Activated CD4-positive, alpha-beta T cell treated with anti-CD3 and anti-CD28 coated beads, Interleukin-2, Interleukin-4, amounts not matched to agents 100 ng/mL and 50 ng/mL, durations not matched to agents 16 hours and 8 hours (primary cell): ENCODE results near the gene HCFC1R1.

Experiments used
- DNase-seq: peaks from one replicate; pipeline ENCODE4 v3.0.0-alpha.2; 2020; ENCODE audit warnings: low spot score

Gene HCFC1R1

DNA sequence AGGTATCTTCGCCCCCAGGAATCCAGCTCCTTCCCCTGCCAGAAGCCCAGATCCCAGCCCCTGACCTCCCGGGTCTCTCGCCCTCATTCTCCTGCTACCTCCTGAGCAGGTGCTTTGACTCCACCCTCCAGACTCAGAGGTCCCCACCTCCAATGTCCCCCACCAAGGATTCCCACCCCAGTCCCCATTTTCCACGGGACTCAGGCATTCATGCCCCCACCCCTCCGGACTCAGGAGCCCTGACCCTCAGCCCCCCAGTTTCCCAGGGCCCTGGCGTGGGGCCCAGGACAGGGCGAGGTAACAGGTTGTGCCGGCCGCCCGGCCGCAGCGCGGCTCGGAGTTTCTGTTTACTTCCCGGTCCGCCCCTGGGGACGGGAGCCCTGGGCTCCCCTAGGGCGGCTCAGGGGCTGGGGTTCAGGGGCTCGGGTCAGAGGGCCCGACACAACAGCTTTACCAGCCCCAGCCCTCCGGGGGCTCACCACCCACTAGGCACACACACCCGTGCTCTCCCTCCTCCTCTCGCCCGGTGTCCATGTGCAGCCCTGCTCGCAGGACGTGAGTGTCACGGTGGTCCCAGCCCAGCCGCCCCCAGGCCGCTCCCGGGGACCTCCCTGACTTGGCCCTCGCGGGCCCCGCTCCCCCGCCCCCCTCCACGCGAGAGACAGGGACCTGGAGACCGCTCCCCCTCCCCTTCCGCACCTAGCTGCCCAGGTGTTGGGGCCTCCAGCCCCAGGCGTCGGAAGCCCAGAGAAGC is 12.4 kb upstream of the HCFC1R1 start:
- no peak for DNase-seq

DNA sequence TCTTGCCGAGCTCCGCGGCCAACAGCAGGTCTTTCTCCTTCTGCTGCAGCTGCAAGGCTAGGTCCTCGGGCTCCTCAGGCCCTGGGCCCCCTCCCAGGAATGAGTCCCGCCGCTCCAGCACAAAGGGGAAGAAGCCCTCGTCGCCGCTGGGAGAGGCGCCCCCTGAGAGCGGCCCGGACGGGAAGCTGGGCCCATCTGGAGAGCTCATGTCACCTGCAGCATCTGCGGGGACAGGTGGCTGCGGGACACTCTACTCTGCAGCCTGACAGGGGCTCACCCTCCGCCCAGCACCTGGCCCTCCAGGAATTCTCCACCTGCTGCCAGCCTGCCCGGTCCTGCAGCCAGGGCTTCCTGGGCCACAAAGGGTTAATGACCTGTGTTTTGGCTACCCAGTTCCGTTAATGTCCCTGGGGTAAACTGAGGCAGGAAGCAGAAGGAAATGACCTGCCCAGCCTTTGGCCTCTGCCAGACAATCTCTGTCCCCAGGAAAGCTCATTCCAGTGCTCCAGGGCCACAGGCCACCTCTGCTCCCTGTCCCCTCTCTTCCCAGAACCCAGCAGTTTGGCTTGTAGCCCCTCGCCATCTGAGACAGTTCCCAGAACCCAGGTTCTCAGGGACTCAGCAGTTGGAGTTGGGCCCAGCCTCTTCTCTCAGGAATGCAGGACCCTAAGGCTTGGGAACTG is 11.7 kb upstream of the HCFC1R1 start:
- no peak for DNase-seq

DNA sequence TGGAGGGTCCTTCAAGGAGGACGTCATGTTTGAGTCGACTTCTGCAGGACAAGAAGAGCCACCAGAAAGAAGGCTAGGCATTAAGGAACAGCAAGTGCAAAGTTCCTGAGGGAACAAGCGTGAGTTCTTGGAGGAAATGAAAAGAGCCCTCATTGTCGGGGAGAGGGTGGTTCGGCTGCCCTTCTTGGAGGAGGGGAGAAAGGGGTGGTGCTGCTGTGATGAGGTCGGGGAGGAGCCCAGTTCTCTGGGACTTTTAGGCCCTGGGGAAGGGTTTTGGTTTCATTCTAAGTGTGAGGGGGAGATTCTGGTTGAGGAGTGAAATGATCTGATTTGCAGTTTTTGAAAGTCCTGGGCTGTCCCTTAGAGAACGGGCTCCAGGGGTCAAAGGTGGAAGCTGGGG is 8.9 kb upstream of the HCFC1R1 start:
- DNase-seq = no peak

DNA sequence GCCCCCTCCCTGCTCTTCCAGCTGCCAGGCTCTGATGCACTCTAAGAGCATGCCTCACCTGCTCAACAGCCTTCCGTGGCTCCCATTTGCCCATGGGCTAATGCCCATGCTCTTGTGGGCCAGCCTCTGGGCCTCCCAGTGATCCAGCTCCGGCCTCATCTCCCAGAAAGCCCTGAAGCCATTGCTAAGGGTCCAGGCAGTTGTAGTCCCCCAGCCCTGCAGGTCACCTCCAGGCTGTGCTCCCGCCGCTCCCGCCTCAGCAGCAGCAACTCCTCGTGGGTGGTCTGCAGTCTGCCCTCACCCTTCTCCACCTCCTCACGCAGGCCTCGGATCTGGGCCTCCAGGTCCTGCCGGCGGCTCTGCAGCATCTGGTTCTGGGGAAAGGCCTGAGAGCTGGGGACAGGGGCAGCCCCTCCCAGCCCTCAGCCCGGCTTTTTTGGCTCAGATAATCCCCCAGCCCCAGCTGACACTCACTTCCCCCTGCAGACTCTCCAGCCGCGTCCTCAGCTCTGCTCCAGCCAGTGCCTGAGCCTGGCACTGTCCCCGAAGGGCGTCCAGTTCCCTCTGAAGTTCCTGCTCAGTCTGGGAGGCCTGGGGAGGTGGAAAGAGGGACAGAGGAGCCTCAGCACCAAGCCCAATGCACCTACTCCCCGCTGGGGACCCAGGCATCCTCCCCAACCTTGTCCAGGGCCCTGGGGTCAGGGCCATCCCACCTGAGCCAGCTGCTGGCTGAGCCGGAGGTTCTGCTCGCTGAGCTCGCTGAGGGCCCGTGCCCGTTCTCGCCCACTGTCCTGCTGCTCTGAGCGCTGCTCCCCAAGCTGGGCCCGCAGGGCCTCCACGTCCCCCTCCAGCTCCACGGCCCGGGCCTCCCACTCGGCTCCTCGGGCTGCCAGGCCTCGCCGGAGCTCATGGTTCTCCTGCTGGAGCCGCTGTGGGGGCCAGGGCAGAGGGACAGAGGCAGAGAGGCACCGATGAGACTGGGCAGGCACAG is 6.8 kb upstream of the HCFC1R1 start:
- DNase-seq = no peak

DNA sequence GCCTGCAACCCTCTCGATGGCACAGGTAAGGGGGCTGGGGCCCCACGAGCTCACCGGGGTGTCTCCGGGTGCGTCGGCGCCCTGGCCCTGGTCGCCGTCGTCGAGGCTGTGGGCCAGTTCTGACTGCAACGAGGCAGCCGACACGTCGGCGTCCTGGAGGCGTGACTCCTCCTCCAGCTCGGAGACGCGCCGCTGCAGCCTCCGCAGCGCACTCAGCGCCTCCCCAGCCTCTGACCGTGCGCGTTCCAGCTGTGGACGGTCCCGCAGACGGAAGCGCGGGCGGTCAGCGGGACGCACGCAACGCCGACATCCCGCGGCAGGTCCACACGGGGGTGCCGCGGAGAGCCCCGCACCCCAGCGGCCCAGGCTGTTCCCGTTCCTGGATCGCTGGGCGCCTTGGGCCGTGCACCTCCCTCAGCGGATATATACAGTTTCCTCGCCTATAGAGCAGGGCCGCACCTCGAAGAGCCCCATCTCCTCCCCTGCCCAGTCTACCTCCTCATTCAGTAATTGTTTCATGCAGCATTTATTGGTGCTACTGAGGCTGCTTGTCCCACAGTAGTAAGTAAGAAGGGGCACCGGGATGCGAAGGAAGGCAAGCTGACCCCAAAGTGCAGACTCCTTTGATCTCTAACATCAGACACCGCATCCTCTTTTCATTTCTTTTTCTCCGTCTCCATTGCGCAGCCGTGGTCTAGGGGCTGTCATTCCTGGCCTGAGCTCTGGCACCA is 5.9 kb upstream of the HCFC1R1 start:
- peak; percentile 55 for DNase-seq

DNA sequence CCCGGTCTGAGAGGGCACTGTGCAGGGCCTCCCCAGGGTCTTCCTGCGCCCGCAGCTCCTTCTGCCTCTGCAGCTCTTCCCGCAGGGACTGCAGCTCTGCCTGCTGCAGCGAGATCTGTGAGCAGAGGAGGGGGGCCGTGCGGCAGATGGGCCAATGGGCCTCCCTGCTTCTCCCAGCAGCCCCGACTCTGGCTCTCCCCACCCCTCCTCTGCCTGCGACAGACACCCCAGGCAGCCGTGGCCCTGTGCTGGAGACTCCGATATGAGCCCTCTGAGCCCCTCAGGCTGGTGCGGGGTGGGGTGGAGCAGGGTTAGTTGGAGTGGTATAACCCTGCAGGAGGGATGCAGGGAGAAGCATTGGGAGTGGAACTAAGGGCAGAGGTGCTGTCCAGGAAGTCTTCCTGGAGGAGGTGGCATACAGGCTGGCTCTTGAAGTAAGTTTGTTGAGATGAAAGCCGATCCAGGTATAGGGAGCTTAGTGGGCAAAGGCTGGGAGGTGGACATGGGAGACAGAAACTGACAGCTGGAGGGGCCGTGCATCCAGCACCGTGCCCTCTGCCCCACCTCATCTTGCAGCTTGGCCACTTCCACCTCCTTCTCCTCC is 5.1 kb upstream of the HCFC1R1 start:
- no peak for DNase-seq

DNA sequence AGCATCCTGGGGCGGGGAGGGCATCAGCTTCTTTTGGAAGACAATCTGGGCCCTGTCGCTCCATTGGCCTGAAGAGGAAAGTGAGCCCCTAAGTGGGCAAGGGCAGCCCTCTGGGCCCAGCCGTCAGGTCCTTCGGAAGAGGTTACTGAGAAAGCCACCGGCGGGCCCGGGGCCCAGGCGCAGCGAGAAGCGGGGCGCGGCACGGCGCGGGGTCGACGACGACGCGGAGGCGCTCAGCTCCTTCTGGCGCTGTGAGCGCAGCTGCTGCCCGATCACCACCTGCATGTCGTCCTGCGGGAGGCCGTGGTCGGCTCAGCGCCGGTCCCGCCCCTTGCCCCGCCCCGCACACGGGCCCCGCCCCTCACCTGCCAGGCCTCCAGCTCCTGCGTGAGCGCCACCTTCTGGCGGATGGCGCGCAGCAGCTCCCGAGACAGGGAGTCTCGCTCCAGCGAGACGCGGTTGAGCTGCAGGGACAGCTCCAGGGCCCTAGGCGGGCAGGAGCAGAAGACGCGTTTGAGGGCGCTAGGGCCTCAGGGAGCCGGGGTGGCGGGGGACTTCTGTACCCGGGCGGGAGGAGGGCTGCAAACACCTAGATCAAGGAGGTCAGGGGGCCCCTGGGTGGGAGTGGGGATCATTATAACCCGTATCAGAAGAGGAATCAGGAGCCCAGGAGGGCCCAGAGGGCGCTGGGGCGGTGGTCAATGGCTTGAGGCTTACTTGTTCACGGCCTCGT is 4.4 kb upstream of the HCFC1R1 start:
- peak; percentile 93 for DNase-seq

DNA sequence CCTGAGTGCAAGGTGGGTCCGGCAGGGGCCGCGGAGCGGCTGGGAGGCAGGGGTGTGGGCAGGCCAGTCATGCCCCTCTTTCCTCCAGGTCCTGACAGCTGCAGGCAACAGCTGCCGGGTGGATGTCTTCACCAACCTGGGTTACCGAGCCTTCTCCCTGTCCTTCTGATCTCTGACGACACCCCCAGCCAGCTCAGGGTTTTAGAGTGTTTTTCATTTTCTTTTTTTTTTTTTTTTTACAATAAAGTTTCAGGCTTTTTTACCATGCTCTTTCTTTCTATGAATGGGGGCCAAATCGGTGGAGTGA is 3.7 kb upstream of the HCFC1R1 start:
- no peak for DNase-seq

DNA sequence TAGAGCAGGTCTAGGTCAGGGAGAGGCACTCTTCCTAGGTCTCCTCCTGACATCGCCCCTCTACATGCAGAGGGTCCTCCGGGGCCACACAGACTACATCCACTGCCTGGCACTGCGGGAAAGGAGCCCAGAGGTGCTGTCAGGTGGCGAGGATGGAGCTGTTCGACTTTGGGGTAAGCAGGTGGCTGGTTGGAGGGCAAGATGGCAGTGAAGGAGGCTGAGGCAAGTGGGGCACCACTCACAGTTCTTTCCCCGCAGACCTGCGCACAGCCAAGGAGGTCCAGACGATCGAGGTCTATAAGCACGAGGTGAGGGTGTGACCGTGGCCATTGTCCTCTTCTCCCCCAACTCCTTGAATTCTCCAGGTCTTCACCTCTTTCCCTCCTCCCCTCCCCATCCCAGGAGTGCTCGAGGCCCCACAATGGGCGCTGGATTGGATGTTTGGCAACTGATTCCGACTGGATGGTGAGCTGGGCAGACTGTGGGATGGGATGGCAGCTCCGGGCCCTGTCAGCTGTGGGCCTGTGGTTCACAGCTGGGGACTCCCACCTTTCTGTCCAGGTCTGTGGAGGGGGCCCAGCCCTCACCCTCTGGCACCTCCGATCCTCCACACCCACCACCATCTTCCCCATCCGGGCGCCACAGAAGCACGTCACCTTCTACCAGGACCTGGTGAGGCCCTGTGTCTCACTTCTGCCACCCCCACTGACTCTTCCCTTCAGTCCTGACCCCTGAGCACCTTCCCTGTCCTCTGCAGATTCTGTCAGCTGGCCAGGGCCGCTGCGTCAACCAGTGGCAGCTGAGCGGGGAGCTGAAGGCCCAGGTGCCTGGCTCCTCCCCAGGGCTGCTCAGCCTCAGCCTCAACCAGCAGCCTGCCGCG is 3.1 kb upstream of the HCFC1R1 start:
- no peak for DNase-seq

DNA sequence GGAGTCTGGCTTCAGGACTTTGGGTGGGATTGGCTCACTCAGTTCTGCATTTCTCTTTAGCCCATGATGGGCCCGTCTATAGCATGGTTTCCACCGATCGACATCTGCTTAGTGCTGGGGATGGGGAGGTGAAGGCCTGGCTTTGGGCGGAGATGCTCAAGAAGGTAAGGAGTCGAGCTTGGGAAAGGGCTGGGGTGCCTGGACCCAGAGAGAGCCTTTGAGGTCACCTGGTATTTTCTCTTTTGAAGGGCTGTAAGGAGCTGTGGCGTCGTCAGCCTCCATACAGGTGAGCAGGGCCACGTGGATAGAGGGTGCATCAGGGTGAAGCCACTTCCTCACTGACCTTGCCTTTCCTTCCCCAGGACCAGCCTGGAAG is 2.2 kb upstream of the HCFC1R1 start:
- no peak for DNase-seq

DNA sequence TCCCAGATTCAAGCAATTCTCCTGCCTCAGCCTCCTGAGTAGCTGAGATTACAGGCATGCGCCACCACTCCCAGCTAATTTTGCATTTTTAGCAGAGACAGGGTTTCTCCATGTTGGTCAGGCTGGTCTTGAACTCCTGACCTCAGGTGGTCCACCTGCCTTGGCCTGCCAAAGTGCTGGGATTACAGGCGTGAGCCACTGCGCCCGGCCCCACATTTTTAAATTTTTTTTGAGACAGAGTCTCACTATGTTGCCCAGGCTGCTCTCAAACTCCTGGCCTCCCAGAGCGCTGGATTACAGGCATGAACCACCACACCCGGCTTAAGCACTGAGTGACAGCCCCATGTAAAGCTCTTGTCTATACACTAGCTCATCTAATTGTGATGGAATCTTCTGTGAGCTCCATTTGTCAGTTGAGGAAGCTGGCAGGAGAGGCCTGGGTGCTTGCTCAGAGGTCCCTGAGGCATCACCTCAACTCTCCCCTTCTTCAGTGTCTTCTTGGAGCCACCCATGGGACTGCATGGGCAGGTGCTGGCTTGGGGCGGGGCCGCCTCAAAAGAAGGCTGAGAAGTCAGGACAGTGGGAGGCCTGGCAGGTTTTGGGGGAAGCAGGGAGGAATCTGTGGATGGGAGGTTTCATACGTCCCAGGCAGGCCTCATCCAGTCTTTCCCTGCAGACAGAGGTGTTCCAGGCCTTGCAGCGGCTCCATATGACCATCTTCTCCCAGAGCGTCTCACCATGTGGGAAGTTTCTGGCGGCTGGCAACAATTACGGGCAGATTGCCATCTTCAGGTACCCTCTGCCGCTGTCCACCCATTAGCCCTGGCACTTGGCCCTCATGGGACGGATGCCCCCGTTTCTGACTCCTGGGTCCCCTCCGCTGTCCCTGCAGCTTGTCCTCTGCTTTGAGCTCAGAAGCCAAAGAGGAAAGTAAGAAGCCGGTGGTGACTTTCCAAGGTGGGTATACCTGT is 1.6 kb upstream of the HCFC1R1 start:
- DNase-seq = no peak

DNA sequence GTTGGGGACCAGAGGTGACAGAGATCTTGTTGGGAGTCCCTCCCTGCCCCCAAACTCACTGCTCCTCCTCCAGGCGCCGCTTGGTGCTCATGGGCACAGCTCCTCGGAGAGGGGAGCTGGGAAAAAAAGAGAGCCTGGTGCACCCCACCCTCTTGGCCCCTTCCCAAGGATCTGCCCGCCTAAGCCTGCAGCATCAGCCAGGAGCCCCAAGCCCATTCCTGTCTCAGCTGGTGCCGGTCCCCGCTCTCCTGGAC is 400 bp downstream of the HCFC1R1 start:
- DNase-seq = no peak

DNA sequence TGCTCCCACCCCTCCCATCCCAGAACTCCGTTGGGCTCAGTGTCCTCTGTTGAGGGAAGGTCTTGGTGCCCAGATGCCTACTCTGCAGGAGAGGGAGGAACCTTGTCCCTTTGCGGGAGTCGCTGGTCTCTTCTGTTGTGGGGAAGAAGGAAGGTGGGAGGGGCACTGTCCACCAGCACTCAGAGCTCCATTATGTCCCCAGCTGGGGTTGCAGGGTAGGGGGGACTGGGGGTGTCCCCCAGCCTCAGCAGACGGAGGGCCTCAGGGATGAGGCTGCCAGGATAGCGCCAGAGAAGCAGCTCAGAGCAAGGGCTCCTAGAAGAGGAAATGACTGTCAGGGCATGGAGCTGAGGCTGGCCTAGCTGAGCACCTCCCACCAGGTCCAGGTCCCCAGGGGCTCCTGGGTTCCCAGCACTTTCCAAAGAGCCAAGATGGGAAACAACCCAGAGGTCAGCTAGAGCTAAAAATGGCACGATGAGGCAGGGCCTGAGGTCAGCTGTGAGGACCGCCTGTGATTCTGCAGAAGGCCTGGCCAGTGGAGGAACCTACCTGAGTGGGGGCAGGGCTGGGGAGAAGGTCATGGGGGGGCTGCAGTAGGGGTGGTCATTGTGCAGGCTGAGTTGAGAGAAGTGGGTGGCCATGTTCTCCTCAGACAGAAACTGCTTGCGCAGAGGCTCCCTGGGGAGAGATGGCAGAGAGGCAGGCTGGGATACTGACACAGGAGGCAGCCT is 893 bp downstream of the HCFC1R1 start:
- no peak for DNase-seq

DNA sequence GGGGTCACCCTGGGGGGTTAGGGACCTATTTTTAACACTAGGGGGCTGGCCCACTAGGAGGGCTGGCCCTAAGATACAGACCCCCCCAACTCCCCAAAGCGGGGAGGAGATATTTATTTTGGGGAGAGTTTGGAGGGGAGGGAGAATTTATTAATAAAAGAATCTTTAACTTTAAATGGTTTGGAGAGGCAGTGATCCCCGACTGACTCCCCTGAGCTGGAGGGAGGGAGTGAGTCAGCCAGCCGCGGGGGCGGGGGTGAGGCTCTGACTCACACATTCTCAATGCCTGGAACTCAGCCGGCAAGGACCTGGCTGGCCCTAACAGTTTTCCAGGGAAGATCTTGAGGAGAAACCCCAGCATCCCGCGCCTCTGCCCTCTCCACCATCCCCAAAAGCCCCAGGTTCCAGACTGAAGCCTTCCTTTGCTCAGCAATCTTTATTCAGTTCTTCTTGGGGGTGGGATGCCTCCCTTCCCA is 1.5 kb downstream of the HCFC1R1 start:
- DNase-seq = peak; percentile 83

DNA sequence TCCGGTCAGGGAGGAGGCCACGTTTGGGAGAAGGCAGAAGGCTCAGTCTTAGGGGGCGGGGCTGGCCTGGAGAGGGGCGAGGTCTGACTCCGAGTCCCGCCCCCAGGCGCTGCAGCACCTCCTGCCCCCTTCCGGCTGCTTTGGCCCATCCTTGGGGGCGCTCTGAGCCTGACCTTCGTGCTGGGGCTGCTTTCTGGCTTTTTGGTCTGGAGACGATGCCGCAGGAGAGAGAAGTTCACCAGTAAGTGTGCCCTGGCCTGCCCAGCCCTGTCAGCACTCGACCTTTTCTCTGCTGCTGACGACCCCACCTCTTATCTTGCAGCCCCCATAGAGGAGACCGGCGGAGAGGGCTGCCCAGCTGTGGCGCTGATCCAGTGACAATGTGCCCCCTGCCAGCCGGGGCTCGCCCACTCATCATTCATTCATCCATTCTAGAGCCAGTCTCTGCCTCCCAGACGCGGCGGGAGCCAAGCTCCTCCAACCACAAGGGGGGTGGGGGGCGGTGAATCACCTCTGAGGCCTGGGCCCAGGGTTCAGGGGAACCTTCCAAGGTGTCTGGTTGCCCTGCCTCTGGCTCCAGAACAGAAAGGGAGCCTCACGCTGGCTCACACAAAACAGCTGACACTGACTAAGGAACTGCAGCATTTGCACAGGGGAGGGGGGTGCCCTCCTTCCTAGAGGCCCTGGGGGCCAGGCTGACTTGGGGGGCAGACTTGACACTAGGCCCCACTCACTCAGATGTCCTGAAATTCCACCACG is 2.1 kb downstream of the HCFC1R1 start:
- peak; percentile 67 for DNase-seq

DNA sequence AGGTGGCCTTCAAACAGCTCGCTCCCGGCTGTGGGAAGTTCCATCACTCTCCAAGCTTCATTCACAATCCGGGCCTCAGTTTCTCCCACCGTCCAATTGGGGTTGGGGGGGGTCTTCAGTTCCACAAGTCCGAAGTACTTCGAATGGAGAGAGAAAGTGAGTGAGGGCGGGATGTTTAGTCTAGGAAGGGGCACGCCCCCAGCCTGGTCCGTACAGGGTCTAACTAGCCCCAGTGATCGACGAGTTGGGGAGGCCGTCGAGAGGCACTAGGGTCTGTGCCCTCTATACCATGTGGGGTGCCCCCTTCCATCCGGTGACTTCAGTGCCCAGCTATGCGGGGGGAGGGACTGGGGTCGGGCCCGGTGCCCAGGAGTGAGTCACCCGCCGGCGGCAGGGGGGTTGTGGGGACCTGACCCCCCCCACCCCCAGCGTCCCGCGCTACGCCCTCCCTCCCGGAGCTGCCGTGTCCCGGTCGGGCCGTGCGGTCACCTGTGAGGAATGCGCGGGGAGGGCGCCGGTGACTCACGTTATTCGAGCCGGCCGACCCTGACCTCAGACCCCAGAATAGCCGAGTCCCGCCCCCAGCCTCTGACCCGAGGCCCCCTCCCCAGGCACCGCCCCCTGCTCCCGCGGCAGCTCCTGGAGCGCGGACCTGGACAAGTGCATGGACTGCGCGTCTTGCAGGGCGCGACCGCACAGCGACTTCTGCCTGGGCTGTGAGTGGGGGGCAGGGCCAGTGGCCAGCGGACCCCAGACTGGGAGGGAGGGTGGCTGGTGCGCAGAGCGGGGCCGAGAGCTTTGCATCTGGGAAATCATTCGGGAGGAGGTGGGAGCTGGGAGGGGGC is 2.9 kb downstream of the HCFC1R1 start:
- peak; percentile 22 for DNase-seq

DNA sequence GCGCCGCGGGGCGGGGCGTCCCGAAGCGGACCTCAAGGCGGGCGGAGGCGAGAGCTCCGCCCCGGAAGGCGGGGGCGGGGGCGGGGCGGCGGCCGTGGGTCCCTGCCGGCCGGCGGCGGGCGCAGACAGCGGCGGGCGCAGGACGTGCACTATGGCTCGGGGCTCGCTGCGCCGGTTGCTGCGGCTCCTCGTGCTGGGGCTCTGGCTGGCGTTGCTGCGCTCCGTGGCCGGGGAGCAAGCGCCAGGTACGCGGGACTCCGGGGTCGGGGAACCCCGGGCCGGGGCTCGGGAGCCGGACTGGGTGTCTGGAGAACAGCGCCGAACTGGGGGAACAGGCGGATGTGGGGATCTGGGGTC is 3.5 kb downstream of the HCFC1R1 start, which contains the start of gene TNFRSF12A:
Gene TNFRSF12A, plus strand, starts transcription at position 122 of the 357 bp plus-strand sequence. Its CDS starts 30 bp downstream, at position 152.
- peak; percentile 76 for DNase-seq
